ENCODE measurements around the gene HOXD12. TPM values are rescaled to one million over a fixed set of nuclear protein-coding genes. Genes with fewer than 3 reads are reported as not detected.

The HOXD12 gene, protein sequence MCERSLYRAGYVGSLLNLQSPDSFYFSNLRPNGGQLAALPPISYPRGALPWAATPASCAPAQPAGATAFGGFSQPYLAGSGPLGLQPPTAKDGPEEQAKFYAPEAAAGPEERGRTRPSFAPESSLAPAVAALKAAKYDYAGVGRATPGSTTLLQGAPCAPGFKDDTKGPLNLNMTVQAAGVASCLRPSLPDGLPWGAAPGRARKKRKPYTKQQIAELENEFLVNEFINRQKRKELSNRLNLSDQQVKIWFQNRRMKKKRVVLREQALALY
- not detected in 2 replicates for polyA plus RNA-seq (2014; cell fraction: cytosol; rRNA removed)
- polyA plus RNA-seq (2014; cell fraction: nucleus; rRNA removed), result not detected in 2 replicates

- DNase-seq (ENCODE audit: low spot score), result no peak
These were observed at the start of gene HOXD12 for GRCh38 chr2:176099728-176100546. HOXD12 (plus strand) TSS chr2:176099795; CDS start chr2:176099802, 7 bp downstream.

DNA sequence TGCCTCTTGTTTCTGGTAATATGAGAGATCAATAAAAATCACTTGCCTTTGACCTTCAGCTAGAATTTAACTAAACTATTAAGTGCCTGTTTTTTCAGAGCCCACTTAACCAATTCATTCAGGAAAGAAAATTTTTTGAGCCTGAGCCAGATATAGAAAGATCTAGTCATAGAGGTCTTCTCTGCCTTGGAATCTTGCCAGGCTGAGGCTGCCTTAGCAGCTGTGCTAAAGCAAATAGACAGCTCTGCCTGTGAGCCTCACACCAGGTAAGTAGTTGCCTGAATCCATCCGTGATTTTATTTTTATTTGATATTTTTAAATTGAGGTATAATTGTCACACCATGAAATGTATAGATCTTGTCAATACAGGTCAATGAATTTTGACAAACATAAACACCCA is 43.2 kb upstream of the HOXD12 start:
- no peak for DNase-seq (ENCODE audit: low spot score)

GRCh38 chr2:176063958-176064357 is 35.6 kb upstream of the HOXD12 start:
- no peak for DNase-seq (ENCODE audit: low spot score)

GRCh38 chr2:176066645-176067588 is 32.7 kb upstream of the HOXD12 start:
- DNase-seq (ENCODE audit: low spot score), result no peak

DNA sequence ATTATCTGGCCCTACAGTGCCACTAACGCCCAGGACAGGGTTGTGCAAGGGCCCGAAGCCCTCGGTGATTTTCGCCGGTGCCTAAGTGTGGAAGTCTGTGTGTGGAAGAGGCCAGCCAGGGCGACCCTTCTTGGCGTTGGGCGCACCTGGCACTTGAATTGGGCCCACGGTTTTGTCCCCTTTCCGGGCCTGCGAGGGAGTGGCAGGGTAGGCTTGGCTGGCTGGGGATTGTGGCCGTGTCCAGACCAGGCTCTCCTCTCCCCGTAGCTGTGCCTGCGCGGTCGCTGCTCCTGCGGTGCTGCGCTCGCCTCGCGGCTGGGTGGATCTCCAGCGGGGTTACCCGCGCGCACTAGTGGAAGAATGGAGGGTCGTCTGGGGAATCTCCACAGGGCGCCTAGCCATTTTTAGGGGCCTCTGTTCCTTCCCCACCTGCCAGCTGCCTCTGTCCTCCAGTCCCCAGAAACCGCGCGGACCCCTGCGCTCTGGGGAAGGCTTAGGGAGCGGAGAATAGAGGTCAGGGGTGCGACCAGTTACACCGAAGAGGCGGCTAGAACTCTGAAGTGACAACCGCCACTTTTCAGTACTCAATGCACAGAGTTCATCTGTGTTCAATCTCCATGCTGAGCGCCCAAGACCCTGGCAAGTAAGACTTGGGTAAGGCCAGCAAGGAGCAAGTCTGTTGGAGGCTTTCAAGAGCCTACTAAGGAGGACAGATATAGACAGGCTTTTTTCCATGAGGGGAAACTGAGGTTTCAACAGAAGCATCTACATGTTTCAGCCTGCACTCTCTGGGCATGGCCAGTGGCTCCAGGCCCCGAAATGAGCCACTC is 31.8 kb upstream of the HOXD12 start:
- no peak for DNase-seq (ENCODE audit: low spot score)

DNA sequence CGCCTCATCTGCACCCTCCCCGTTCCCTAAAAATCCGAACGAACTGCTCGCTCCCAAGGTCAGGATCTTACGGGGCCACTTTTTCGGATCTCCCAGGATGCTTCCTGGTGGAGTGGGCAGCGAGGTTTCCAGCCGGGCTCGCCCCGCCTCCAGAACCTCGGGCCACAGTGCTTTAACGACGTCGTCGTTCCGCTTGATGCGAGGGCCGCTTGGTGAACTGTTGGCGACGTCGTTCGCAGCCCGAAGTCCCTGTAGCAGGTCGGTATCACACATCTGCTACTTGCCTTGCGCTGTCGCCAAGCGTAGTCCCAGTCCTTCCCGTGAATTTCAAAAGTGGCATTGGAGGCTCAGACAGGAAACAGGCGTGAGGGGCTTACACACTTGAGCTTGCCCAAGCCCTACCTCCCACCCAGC is 31.2 kb upstream of the HOXD12 start:
- no peak for DNase-seq (ENCODE audit: low spot score)

DNA sequence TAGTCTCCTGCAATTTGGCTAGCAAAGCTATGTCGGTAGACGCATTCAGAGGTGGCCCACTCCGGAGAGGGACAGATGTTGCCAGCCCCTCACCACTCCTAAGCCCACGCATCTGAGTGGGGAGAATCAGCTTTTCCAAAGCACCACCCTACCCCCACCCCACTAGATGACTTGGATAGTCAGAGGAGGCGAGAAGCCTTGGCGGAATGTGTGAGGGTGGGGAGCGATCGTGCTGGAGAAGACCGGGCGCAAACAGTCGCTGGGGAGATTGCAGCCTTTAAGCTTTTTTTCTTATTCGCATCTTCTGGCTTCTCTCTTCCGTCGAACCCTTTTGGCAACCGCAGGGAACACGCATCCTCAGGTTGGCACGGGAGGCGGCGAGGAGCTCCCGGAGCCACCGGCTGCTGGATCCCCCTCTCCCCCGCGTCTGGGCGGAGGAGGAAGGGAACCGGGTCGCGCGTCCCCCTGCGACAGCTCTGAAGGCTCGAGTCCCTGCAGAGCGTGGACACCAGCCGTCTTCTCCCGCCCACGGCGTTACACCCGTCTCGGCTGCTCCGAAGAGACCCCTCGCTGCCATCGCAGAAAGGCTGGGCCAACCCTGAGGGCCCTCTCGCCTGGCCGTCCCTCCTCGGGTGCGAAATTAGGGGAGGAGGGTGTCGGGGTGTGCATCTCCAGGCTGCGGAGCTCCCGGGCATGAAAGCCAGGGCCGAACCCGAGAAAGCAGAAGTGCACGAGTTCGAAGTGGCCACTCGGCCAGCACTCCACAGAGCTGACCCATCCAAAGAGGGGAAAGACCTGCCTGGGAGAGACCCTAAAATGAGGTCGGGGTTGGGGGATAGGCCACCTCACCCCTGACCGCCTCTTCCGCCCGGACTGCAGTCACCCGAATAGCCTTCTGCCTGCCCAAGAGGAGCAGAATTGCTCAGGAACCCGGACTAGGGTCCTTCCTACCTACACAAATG is 28.0 kb upstream of the HOXD12 start:
- no peak for DNase-seq (ENCODE audit: low spot score)

GRCh38 chr2:176072292-176072669 is 27.3 kb upstream of the HOXD12 start:
- DNase-seq (ENCODE audit: low spot score), result no peak

DNA sequence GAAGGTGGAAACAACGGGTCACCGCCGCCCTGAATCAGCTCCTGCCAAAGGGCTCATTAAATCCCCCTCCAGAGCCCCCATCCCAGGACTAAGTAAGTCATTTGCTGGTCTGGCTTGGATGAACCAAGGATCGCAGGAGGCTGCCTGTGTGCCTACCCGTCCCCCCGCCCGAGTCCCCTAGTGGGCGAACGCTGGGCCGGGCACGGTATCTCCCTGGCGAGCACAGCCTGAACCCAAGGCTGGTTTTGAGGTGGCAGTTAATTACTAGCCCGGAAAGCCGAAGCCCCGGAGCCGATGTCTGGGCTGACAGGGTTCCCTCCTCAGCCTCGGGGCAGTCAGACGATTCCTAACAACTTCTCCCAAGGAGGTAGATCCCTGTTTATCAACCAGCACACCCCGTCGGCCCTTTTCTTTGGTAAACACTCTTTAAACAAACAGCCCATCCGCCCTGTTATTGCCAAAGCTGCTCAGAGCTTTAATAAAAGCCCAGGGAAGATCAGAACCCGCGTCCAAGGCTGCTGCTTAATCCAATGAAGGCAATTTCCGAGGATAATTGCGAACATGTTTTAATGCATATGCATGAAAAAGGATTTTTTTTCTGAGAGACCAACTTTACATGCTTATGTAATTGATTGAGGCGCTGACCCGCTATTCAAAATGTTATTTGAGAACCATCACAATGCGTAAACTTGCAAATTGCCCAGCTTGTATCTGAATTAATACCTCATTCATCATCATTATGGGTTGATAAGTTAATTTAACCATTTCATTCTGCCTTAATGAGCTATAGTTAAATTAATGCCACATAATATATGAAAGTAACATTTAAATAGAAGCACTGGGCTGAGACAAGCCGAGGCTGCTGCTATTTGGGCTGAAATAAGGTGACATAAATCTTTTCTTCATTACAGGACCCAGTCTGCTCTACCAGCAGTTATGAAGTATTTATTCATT is 26.4 kb upstream of the HOXD12 start:
- no peak for DNase-seq (ENCODE audit: low spot score)

DNA sequence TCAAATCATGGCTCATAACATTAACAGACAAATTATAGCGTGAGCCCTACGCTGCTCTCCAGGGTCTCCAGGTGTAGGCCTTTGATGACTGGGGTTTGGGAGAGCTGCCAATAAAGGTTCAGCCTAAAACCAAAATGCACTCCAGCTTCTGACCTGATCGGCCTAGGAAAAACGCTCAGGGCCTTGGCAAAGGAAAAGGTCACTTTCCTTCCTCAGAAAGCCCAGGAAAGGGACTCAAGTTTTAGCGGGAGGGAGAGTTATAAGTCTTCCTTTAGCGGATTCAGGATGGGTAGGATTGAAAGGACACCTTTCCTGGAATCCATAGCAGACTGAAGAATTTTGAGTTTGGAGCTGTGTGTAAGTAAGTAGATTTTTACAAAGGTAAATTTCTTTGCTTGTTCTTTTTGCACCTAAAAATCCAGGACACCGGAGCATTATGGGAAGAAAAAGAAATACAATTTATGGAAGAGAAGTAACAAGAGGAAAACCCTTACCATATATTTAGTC is 24.6 kb upstream of the HOXD12 start:
- DNase-seq (ENCODE audit: low spot score), result no peak

DNA sequence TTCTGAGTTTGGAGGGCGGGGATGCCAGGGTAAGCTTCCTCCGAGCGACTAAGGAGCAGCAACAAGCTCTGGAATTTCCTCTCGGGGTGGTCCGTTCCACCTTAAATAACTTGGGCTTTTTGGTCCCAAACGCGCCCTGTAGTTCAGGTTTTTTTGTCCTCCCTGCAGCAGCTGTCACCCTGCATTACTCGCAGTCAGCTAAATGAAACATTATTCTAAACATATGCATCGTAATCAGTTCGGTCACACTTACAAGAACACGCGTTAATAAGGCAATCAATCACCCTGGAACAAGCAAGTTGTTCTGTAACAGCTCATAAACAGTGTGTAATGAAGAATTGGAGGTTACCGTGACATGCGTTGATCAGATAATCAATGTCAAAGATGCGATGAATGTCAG is 24.1 kb upstream of the HOXD12 start:
- DNase-seq (ENCODE audit: low spot score), result no peak

DNA sequence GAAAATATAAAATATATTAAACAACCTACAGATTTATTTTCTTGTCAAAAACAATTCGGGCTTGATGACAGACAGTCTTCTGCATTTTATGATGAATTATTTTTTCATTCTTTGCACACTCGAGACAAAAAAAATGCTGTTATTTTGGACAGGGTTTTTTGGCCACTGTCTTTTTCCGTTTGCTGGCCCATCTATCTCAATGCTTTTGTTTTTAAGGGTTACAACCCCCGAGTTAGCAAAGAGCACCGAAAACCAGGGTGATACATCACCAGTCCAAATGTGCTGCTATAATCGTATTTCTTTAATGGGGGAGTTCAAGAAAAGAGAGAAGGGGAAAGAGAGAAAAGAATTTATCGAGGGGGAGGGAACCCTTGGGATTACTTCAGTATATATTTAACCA is 23.5 kb upstream of the HOXD12 start:
- DNase-seq (ENCODE audit: low spot score), result no peak

DNA sequence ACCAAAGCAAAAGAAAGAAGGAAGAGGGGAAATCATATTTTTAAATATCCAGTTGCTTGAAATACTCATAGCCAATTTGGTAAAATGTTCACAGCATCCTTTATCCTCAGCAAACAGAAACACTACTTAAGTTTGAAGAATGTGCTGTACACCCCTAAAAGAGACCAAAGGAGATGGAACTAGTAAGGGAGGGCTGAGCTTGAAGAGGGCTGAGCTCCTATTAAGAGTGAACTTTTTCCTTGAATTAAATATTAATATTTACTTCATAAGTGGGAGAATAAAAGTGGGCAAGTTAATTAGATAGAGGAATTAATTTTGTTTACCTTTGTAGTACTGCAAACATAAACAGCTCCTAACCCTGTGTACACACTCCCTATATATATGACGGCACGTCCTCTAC is 22.8 kb upstream of the HOXD12 start:
- no peak for DNase-seq (ENCODE audit: low spot score)

DNA sequence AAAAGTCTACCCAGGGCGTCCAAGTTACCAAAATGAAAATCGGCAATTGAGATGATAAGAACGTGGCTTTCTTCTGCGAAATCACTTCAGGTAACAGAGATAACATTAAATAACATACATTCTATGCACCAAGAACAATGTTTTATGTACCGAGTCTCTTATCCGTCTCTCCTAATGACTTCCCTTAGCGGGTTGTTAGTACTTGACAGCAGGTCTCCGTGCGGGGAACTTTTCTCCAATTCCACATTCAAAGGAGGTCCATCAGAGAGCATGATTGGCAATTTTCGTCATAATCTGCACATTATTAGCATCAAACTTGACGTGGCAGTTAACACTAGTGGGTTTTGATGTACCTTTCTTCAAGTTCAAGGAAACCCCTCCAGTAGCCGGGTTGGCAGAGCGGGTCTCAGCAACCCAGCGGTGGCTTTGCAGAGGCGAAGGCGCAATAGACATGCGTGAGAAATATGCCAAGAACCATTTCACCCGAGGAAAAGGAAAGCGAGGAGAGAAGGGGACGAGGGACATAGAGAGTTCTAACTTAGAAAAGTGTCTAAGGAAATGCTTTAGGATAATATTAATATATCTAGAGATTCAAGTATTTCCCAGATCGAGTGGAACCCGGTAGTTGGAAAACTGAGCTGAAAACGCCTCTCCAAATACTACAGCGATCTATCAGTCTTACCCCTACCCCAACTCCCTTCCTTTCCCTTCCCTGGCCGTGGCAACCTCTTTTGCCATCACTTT is 20.9 kb upstream of the HOXD12 start:
- DNase-seq (ENCODE audit: low spot score), result no peak

DNA sequence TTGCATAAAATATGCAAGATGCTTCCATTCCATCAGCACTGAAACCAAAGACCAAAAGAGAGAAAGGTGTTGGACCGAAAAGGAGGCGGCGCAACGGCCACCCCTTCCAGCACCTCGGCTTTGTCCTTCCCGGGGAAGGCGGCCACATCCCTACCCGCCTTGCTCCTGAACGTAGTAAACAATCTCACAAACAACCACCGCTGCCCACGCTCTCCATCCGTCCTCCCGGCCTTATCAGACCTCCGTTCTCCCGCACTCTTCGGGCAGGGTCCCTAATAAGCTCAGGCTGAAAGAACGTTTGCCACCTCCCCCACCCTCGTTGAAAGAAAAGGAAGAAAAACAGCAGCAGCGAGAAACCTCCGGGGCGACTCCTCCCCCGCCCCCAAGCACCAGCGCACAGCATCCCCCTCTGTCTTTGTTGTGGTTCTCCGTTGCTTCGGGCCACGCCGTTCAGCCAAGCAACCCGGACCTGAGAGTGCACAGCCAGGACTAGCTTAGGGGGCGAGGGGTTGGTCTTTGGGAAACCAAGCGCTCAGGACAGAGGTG is 20.2 kb upstream of the HOXD12 start:
- DNase-seq (ENCODE audit: low spot score), result no peak

GRCh38 chr2:176079831-176080539 is 19.6 kb upstream of the HOXD12 start:
- DNase-seq (ENCODE audit: low spot score), result peak; percentile 81
